GM18951 (cell line): Measurements from ENCODE around the gene ZBTB2.

Experiments used
- POLR2A ChIP-seq: IDR thresholded peaks from 4 replicates; pipeline ENCODE4 v1.6.1; 2011; ENCODE audit warnings: mild to moderate bottlenecking; ENCODE audit not compliant: insufficient read length, insufficient read depth; ENCODE audit errors: extremely low read depth
- in situ Hi-C: fragments of 300-500 bp; cut with MboI; formaldehyde crosslinking; loops from one replicate; pipeline ENCODE4 v1.12.0; 2022; ENCODE audit warnings: low sequenced_read_pairs, mixed read lengths, inconsistent platforms; ENCODE audit not compliant: unreplicated experiment

Gene ZBTB2

GRCh38 chr6:151391471-151392413 lies at the start of gene ZBTB2:
Gene ZBTB2, minus strand, starts transcription at chr6:151391559. Its CDS starts 17,922 bp downstream, at chr6:151373637.
- TF ChIP-seq POLR2A = peak; percentile 59
- in situ Hi-C loops = no loop called here

- TF ChIP-seq POLR2A = no peak
- in situ Hi-C loops = no loop called here
These were observed 49.6 kb upstream of the ZBTB2 start for GRCh38 chr6:151440930-151441329.

GRCh38 chr6:151440498-151440897 lies 49.1 kb upstream of the ZBTB2 start:
- in situ Hi-C loops = no loop called here
- TF ChIP-seq POLR2A = no peak

- in situ Hi-C loops = no loop called here
- no peak for TF ChIP-seq POLR2A
These were observed 46.0 kb upstream of the ZBTB2 start for GRCh38 chr6:151437401-151437800.

GRCh38 chr6:151436802-151437201 lies 45.4 kb upstream of the ZBTB2 start:
- in situ Hi-C loops = no loop called here
- TF ChIP-seq POLR2A = no peak

GRCh38 chr6:151436300-151436699 lies 44.9 kb upstream of the ZBTB2 start:
- TF ChIP-seq POLR2A = no peak
- in situ Hi-C loops = no loop called here

- in situ Hi-C loops = no loop called here
- TF ChIP-seq POLR2A = no peak
These were observed 43.0 kb upstream of the ZBTB2 start for GRCh38 chr6:151434369-151434768.

- TF ChIP-seq POLR2A = no peak
- in situ Hi-C loops = no loop called here
These were observed 41.3 kb upstream of the ZBTB2 start for GRCh38 chr6:151432651-151433050.

GRCh38 chr6:151431337-151431736 lies 40.0 kb upstream of the ZBTB2 start:
- no peak for TF ChIP-seq POLR2A
- in situ Hi-C loops = no loop called here

GRCh38 chr6:151430886-151431285 lies 39.5 kb upstream of the ZBTB2 start:
- in situ Hi-C loops = no loop called here
- TF ChIP-seq POLR2A = no peak

GRCh38 chr6:151428093-151428735 lies 36.9 kb upstream of the ZBTB2 start:
- in situ Hi-C loops = no loop called here
- no peak for TF ChIP-seq POLR2A

GRCh38 chr6:151425561-151425960 lies 34.2 kb upstream of the ZBTB2 start:
- in situ Hi-C loops = no loop called here
- no peak for TF ChIP-seq POLR2A

- no peak for TF ChIP-seq POLR2A
- in situ Hi-C loops = no loop called here
These were observed 31.6 kb upstream of the ZBTB2 start for GRCh38 chr6:151422981-151423380.

- no peak for TF ChIP-seq POLR2A
- in situ Hi-C loops = no loop called here
These were observed 26.1 kb upstream of the ZBTB2 start for GRCh38 chr6:151417477-151417876.
